Lung (tissue), 12 donors: ENCODE data around the gene FKBP8. TPM values are rescaled to one million over a fixed set of nuclear protein-coding genes. Genes with fewer than 3 reads are reported as not detected.

Experiments
- ATAC-seq: fragments of 200-7000 bp; cut with Tn5 transposase; one replicate; pipeline ENCODE4 v1.9.1; 2020; ENCODE audit warnings: moderate number of reproducible peaks; ENCODE audit not compliant: insufficient read depth, low FRiP score
- DNase-seq, 3 donors: peaks; one replicate each; pipeline ENCODE4 v3.0.0-alpha.2; 2013 to 2017
- H3K27ac ChIP-seq, 2 donors: one replicate each; pipeline ENCODE4 v1.5.1; 2013; ENCODE audit warnings: mild to moderate bottlenecking in 2 of 2, moderate library complexity in 2 of 2, control low read depth in 1 of 2, inconsistent platforms in 1 of 2, low read depth in 1 of 2, low read length in 1 of 2
- H3K27me3 ChIP-seq, 3 donors: one replicate each; pipeline ENCODE4 v1.5.1; 2013; ENCODE audit warnings: low read length in 2 of 3; ENCODE audit not compliant: control insufficient read depth in 3 of 3, insufficient read depth in 3 of 3
- H3K36me3 ChIP-seq, 4 donors: one replicate each; pipeline ENCODE4 v1.5.1; 2013; ENCODE audit warnings: low read length in 4 of 4, mild to moderate bottlenecking in 1 of 4, moderate library complexity in 1 of 4; ENCODE audit not compliant: control insufficient read depth in 4 of 4, insufficient read depth in 4 of 4
- H3K4me1 ChIP-seq, 5 donors: one replicate each; pipeline ENCODE4 v1.5.1; 2013; ENCODE audit warnings: low read length in 5 of 5, mild to moderate bottlenecking in 2 of 5, moderate library complexity in 1 of 5; ENCODE audit not compliant: control insufficient read depth in 5 of 5, insufficient read depth in 5 of 5
- H3K4me3 ChIP-seq: one replicate; pipeline ENCODE4 v1.5.1; 2013; ENCODE audit warnings: mild to moderate bottlenecking, control low read depth, moderate library complexity
- H3K9ac ChIP-seq, 2 donors: one replicate each; pipeline ENCODE4 v1.5.1; 2013; ENCODE audit warnings: low read length in 2 of 2, control low read depth in 1 of 2; ENCODE audit not compliant: insufficient read depth in 1 of 2
- H3K9me3 ChIP-seq, 4 donors: one replicate each; pipeline ENCODE4 v1.5.1; 2013; ENCODE audit warnings: low read length in 3 of 4, mild to moderate bottlenecking in 1 of 4, moderate library complexity in 1 of 4; ENCODE audit not compliant: control insufficient read depth in 4 of 4, insufficient read depth in 3 of 4
- WGBS, 2 donors: extraction: QIAGEN DNeasy Blood & Tissue Kit; methylation state at CpG; one replicate each; pipeline ENCODE4 v1.1.7; 2013; 5-methylcytosine and 5-hydroxymethylcytosine counted together
- polyA plus RNA-seq, 2 donors: library from polyadenylated mRNA; stranded (reverse); fragments of 200-250 nt; gene quantifications; one replicate each; pipeline ENCODE4 v1.2.1, GENCODE V29; 2013
- total RNA-seq, 2 donors: library from RNA; depleted of rRNA in 1 of 2; stranded (reverse); fragments of >200 nt in 1 of 2; gene quantifications; one replicate each; pipeline ENCODE4 v1.2.1, GENCODE V29; 2014 to 2021
- TF ChIP-seq, protein P1 (sequence below): IDR thresholded peaks from 2 replicates; pipeline ENCODE4 v1.5.1; 2012; ENCODE audit warnings: mild to moderate bottlenecking; ENCODE audit errors: control extremely low read depth, extremely low read depth
- donor health status: control.
- donor health status: control.
- donor health status: Bipolar disorder and iron deficiency.
- donor health status: healthy.
- donor health status: DM: yes; HTN: yes; CAD: no.

Gene FKBP8
- total and polyA plus RNA-seq, 4 donors = 168 to 357 (median 230) TPM

- Histone ChIP-seq H3K36me3 (no peaks in the 10 kb centered on the region), H3K9ac (no peak overlapping the region), H3K4me3 (no peak overlapping the region), H3K27ac (peak overlapping the region in 1 of 2 donors; percentile 65), H3K4me1 (peaks cover 11 to 39% (median 17%) of the 10 kb centered on the region in 5 donors), H3K27me3 (no peaks in the 10 kb centered on the region), H3K9me3 (no peaks in the 10 kb centered on the region)
- DNase-seq (peak; percentile 56 to 63 (median 61)), ATAC-seq (no peak)
- TF ChIP-seq, protein P1, sequence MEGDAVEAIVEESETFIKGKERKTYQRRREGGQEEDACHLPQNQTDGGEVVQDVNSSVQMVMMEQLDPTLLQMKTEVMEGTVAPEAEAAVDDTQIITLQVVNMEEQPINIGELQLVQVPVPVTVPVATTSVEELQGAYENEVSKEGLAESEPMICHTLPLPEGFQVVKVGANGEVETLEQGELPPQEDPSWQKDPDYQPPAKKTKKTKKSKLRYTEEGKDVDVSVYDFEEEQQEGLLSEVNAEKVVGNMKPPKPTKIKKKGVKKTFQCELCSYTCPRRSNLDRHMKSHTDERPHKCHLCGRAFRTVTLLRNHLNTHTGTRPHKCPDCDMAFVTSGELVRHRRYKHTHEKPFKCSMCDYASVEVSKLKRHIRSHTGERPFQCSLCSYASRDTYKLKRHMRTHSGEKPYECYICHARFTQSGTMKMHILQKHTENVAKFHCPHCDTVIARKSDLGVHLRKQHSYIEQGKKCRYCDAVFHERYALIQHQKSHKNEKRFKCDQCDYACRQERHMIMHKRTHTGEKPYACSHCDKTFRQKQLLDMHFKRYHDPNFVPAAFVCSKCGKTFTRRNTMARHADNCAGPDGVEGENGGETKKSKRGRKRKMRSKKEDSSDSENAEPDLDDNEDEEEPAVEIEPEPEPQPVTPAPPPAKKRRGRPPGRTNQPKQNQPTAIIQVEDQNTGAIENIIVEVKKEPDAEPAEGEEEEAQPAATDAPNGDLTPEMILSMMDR = no peak
- WGBS, 2 donors = 77 to 84% methylated on average over 13 of the region's 13 CpGs
Measured at GRCh38 chr19:18493440-18494266, 49.7 kb downstream of the FKBP8 start.

DNA sequence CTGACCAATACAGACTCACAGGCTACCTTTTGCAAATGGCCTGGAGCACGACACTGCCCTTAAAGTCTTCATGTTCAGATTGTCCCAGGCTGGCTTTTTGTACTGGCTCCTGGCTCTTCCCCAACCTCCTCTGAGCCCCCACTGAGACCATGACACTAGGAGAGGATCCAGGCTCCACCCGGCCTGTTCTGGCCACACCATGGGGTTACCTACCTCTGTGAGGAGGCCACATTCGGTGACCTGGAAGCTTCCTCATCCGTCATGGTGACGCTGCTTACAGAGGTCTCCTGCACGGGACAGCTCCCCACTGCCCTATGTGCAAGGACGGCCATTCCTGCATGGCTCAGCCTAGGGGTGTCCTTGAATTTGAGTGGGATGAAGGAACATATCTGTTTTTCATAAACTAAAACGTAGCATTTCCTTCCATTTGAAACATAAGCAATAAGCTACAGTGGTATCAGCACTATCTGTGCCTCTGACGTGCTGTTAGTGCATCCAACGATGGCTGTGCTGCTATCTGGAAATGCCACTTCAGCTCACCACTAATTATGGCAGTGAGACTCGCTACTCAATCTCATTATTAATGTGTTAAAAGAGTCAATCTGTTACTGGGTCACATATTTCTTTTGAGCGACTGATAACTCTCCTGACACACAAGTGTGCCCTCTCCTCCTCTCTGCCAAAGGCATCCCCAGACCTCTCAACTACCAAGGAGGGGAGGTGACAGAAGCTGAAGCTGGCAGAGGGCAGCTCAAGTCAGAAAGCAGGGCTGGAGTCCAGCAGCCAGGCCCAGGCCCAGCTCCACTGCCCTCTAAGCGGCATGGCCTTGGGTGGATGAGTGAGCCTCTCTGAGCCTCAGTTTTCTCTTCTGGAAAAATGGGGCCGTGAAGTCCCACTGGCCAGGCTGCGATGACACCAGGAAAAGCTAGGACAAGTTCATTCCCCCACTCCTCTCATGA is 51.1 kb downstream of the FKBP8 start:
- Histone ChIP-seq H3K36me3 (no peaks in the 10 kb centered on the region), H3K27me3 (no peaks in the 10 kb centered on the region), H3K9ac (no peak overlapping the region), H3K27ac (peak overlapping the region in 1 of 2 donors; percentile 65), H3K4me3 (no peak overlapping the region), H3K4me1 (peaks cover 11 to 44% (median 17%) of the 10 kb centered on the region in 5 donors), H3K9me3 (no peaks in the 10 kb centered on the region)
- WGBS, 2 donors = 88% methylated on average over 15 of the region's 15 CpGs
- TF ChIP-seq, protein P1 = no peak
- ATAC-seq = no peak
- DNase-seq = no peak

- no peak overlapping the region for H3K9ac ChIP-seq
- no peak overlapping the region for H3K27ac ChIP-seq
- H3K36me3 ChIP-seq = no peaks in the 10 kb centered on the region
- H3K4me3 ChIP-seq = no peak overlapping the region
- no peaks in the 10 kb centered on the region for H3K9me3 ChIP-seq
- peaks cover 14 to 48% (median 21%) of the 10 kb centered on the region in 5 donors for H3K4me1 ChIP-seq
- no peaks in the 10 kb centered on the region for H3K27me3 ChIP-seq
- TF ChIP-seq, protein P1 = no peak
- DNase-seq (no peak), ATAC-seq (no peak)
- WGBS, 2 donors = 78 to 95% methylated on average over 6 of the region's 6 CpGs
Measured at GRCh38 chr19:18490728-18491127, 52.6 kb downstream of the FKBP8 start.
